ENCODE data around the gene GPHN.

Gene GPHN

DNA sequence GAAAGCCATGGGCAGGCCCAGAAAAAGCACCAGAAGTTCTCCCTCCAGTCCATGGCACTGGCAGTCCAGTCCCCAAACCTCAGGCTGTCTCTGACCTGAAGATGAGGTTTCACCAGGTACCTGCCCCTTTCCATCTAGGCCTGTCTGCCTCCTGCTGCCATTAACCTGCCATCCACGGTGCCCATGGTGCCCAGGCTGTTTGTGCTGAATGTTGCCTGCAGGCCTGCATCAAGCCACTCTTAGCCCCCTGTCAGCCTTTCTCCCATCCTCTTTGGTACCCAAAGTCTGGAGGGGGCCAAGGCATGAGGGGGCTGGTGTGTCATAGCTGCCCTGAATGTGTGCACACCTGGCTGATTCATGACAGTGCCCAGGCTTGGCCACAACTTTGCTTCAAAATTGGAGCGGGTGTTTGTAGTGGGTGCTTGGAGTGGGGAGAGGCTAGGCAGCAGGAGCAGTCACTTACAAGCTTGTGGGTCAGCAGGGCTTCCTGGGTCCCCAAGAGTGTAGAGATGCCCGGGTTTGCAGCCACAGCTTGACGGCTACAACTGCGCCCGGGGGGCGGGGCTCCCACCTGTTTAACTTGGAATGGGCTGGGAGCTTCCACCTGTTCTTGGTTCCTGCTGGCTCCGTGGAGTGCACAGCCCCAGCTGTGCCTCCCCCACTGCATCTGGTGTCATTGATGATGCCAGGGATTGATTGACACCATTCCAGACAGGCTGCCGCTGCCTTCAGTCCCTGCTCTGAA lies 88.5 kb downstream of the GPHN start:
- H3K27ac ChIP-seq (ENCODE audit: low read length) = no peak overlapping the region
- no CpG with 5 or more reads among the region's 9 CpGs for WGBS (ENCODE audit: insufficient coverage, insufficient read length)
- no peak for DNase-seq (ENCODE audit: low read depth, low spot score)
- no peaks in the 10 kb centered on the region for H3K36me3 ChIP-seq (ENCODE audit: control insufficient read depth, insufficient read depth, low read length)
- no peaks in the 10 kb centered on the region for H3K9me3 ChIP-seq (ENCODE audit: control insufficient read depth, insufficient read depth, low read length)
- no peak overlapping the region for H3K4me3 ChIP-seq (ENCODE audit: low read length)
- H3K27me3 ChIP-seq (ENCODE audit: control insufficient read depth, insufficient read depth, low read length) = no peaks in the 10 kb centered on the region
- no peaks in the 10 kb centered on the region for H3K4me1 ChIP-seq (ENCODE audit: control insufficient read depth, insufficient read depth, low read length)

DNA sequence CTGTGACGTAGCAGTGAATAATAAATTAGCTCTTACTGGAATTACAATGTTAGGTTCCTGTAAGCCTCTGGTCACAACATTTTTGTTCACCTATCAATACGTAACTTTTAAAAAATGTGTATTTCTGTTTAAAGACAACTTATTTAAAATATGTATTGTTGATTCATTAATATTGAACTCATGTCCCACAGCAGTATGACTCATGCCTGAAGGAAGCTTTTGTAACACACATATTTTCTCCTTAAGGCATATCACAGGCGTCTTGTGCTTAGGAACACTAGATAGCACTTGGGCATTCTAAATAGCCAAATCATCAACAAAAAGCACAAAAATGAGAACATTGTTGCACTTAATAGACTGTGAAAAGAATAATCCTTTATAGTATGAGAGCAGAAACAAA lies 92.5 kb downstream of the GPHN start:
- Histone ChIP-seq H3K36me3 (ENCODE audit: control insufficient read depth, insufficient read depth, low read length) (no peaks in the 10 kb centered on the region), H3K4me1 (ENCODE audit: control insufficient read depth, insufficient read depth, low read length) (no peaks in the 10 kb centered on the region), H3K9me3 (ENCODE audit: control insufficient read depth, insufficient read depth, low read length) (no peaks in the 10 kb centered on the region), H3K27me3 (ENCODE audit: control insufficient read depth, insufficient read depth, low read length) (no peaks in the 10 kb centered on the region), H3K4me3 (ENCODE audit: low read length) (no peak overlapping the region), H3K27ac (ENCODE audit: low read length) (no peak overlapping the region)
- DNase-seq (ENCODE audit: low read depth, low spot score) = no peak
- WGBS (ENCODE audit: insufficient coverage, insufficient read length) = no CpG with 5 or more reads among the region's 3 CpGs

DNA sequence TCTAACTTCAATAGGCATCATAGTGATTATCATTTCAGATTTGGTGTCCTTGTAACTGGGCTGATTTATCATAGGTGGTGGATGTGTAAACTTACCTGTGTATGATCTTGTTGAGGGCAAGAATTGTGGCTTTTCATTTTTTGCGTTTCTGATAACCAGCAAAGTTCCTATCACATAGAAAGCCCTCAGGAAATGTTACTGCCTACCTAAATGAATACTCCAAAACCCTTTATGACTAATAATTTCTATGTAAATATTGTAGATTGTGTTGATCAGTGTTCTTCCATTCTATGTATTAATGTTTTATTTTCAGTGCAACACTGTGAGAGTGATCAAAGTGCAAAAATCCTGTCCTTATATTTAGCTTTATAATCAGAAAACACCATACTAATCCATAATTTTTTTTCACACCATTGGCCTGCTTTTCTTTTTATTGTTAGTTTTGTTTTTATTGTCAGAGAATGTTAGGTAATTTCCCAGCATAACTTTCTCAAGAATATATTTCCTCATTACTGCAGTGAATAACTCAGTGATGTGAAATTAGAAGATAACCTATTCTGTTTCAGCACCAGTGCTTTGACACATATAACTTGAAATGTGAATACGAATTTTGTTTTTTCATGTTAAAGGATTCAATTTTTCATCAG lies 94.1 kb downstream of the GPHN start:
- no peak for DNase-seq (ENCODE audit: low read depth, low spot score)
- Histone ChIP-seq H3K4me1 (ENCODE audit: control insufficient read depth, insufficient read depth, low read length) (no peaks in the 10 kb centered on the region), H3K36me3 (ENCODE audit: control insufficient read depth, insufficient read depth, low read length) (no peaks in the 10 kb centered on the region), H3K4me3 (ENCODE audit: low read length) (no peak overlapping the region), H3K9me3 (ENCODE audit: control insufficient read depth, insufficient read depth, low read length) (no peaks in the 10 kb centered on the region), H3K27me3 (ENCODE audit: control insufficient read depth, insufficient read depth, low read length) (no peaks in the 10 kb centered on the region), H3K27ac (ENCODE audit: low read length) (no peak overlapping the region)
- WGBS (ENCODE audit: insufficient coverage, insufficient read length) = no CpG with 5 or more reads among the region's 2 CpGs

DNA sequence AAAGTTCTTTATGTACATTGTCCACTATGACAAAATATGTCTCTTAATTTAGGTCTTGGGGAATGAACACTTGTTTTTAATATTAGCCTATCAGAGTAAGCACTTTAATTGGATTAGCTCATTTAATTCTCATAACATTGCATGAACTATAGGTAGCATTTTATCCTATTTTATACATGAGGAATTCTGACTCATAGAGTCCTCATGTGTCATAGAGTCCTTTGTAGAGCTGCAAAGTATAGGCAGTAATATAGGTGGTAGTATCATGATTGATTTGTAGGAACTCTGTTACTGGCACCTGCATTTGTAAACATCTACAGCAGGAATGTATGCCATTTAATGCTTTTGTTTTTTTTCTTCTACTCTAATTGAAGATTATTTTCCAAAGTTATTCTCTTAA lies 96.0 kb downstream of the GPHN start:
- no peak overlapping the region for H3K27ac ChIP-seq (ENCODE audit: low read length)
- H3K4me3 ChIP-seq (ENCODE audit: low read length) = no peak overlapping the region
- no peaks in the 10 kb centered on the region for H3K27me3 ChIP-seq (ENCODE audit: control insufficient read depth, insufficient read depth, low read length)
- no peak for DNase-seq (ENCODE audit: low read depth, low spot score)
- H3K4me1 ChIP-seq (ENCODE audit: control insufficient read depth, insufficient read depth, low read length) = no peaks in the 10 kb centered on the region
- H3K9me3 ChIP-seq (ENCODE audit: control insufficient read depth, insufficient read depth, low read length) = no peaks in the 10 kb centered on the region
- no peaks in the 10 kb centered on the region for H3K36me3 ChIP-seq (ENCODE audit: control insufficient read depth, insufficient read depth, low read length)

DNA sequence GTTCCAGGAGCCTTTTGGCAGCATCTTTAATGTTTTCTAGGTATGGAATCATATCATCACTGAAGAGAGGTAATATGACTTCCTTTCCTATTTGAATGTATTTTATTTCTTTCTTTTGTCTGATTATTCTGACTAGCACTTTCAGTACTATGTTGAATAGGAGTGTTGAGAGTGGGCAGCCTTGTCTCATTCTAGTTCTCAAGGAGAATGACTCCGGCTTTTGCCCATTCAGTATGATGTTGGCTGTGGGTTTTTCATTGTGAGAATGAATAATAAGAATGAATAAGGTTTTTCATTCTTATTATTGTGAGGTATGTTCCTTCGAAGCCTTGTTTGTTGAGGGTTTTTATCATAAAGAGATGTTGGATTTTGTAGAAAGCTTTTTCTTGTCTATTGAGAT lies 98.9 kb downstream of the GPHN start:
- no peaks in the 10 kb centered on the region for H3K27me3 ChIP-seq (ENCODE audit: control insufficient read depth, insufficient read depth, low read length)
- WGBS (ENCODE audit: insufficient coverage, insufficient read length) = no CpG with 5 or more reads among the region's 2 CpGs

DNA sequence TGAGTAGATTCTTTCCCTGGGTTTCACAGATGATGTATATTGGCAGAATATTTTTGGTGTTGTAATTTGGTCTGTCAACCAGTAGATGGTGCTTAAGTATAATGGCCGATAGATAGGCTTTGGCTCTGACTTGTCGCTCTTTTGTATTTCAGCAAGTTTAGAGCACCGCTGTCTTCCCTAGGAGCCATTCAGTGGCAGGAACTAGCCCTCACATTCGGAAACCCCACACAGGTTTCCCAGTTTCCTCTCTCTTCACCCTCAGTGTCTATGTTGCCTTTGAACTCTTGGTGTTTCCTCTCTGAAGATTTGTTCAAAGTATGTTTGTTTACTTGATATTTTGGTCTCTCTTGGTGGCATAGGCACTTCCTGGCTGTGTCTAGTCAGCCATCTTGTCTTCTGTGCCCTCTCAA lies 102.2 kb downstream of the GPHN start:
- Histone ChIP-seq H3K9me3 (ENCODE audit: control insufficient read depth, insufficient read depth, low read length) (no peaks in the 10 kb centered on the region), H3K4me1 (ENCODE audit: control insufficient read depth, insufficient read depth, low read length) (no peaks in the 10 kb centered on the region), H3K27me3 (ENCODE audit: control insufficient read depth, insufficient read depth, low read length) (no peaks in the 10 kb centered on the region), H3K4me3 (ENCODE audit: low read length) (no peak overlapping the region), H3K36me3 (ENCODE audit: control insufficient read depth, insufficient read depth, low read length) (no peaks in the 10 kb centered on the region), H3K27ac (ENCODE audit: low read length) (no peak overlapping the region)
- peak; percentile 27 for DNase-seq (ENCODE audit: low read depth, low spot score)
- no CpG with 5 or more reads among the region's 4 CpGs for WGBS (ENCODE audit: insufficient coverage, insufficient read length)

More for the DNA sequence above, 98.9 kb downstream of the GPHN start:
- no peak overlapping the region for H3K27ac ChIP-seq (ENCODE audit: low read length)
- H3K36me3 ChIP-seq (ENCODE audit: control insufficient read depth, insufficient read depth, low read length) = no peaks in the 10 kb centered on the region
- no peaks in the 10 kb centered on the region for H3K4me1 ChIP-seq (ENCODE audit: control insufficient read depth, insufficient read depth, low read length)
- DNase-seq (ENCODE audit: low read depth, low spot score) = no peak
- H3K9me3 ChIP-seq (ENCODE audit: control insufficient read depth, insufficient read depth, low read length) = no peaks in the 10 kb centered on the region
- no peak overlapping the region for H3K4me3 ChIP-seq (ENCODE audit: low read length)

DNA sequence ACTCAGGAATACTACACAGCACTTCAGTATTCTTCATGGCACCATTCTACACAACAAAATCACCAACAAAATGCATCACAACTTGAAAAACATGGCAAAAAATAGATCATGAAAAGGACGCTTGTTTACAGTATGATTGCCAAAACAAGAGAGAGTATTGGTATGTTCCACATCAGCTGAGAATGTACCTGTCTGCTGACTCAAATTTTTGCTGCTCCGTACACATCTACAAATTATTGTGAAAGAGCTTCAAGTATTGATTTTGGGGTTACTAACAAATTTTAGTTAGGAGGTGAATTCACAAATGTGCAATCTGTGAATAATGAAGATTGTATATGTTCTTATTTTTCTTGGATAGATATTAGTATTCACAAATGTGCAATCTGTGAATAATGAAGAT lies 105.4 kb downstream of the GPHN start:
- DNase-seq (ENCODE audit: low read depth, low spot score) = no peak
- WGBS (ENCODE audit: insufficient coverage, insufficient read length) = no CpG with 5 or more reads among the region's 2 CpGs
- Histone ChIP-seq H3K27me3 (ENCODE audit: control insufficient read depth, insufficient read depth, low read length) (no peaks in the 10 kb centered on the region), H3K36me3 (ENCODE audit: control insufficient read depth, insufficient read depth, low read length) (no peaks in the 10 kb centered on the region), H3K4me3 (ENCODE audit: low read length) (no peak overlapping the region), H3K4me1 (ENCODE audit: control insufficient read depth, insufficient read depth, low read length) (no peaks in the 10 kb centered on the region), H3K9me3 (ENCODE audit: control insufficient read depth, insufficient read depth, low read length) (no peaks in the 10 kb centered on the region), H3K27ac (ENCODE audit: low read length) (no peak overlapping the region)

DNA sequence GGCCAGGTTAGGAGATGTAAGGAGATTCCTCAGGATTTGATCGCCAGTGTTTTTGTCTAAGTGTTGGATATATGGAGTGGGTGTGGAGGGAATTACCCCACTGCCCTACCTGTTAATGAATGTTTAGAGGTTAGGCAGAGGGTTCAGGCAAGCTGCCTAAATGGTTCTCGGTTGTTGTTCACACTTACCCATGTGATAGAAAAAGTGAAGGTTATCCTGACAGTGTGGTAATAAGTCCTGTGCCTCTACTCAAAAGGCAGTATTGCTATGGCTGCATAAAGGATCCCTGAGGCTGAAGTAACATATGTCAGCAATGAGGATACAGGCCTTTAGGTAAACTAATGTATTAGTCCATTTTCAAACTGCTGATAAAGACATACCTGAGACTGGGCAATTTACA lies 112.0 kb downstream of the GPHN start:
- WGBS (ENCODE audit: insufficient coverage, insufficient read length) = no CpG with 5 or more reads among the region's 2 CpGs
- no peak for DNase-seq (ENCODE audit: low read depth, low spot score)
- Histone ChIP-seq H3K27me3 (ENCODE audit: control insufficient read depth, insufficient read depth, low read length) (no peaks in the 10 kb centered on the region), H3K4me1 (ENCODE audit: control insufficient read depth, insufficient read depth, low read length) (no peaks in the 10 kb centered on the region), H3K27ac (ENCODE audit: low read length) (no peak overlapping the region), H3K9me3 (ENCODE audit: control insufficient read depth, insufficient read depth, low read length) (no peaks in the 10 kb centered on the region), H3K36me3 (ENCODE audit: control insufficient read depth, insufficient read depth, low read length) (no peaks in the 10 kb centered on the region), H3K4me3 (ENCODE audit: low read length) (no peak overlapping the region)

DNA sequence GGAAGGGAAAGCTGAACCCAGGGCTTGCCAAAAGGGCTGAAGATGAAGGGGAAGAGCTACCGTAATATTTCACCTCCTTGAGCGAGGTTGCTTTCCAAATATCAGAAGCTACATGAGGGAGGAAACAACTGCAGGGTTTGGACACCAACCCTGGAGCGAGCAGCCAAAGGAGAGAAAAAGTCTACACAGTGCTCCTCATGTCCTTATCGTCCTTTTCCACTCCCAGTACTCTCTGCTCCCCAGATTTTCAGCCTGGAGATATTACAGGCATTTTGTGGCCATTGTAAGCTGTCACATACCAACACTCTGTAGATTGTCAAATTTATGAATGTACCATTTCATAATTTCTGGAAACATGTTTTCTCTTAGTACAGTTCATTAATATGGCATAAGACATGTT lies 115.9 kb downstream of the GPHN start:
- Histone ChIP-seq H3K4me3 (ENCODE audit: low read length) (no peak overlapping the region), H3K9me3 (ENCODE audit: control insufficient read depth, insufficient read depth, low read length) (no peaks in the 10 kb centered on the region), H3K27ac (ENCODE audit: low read length) (no peak overlapping the region), H3K27me3 (ENCODE audit: control insufficient read depth, insufficient read depth, low read length) (no peaks in the 10 kb centered on the region), H3K4me1 (ENCODE audit: control insufficient read depth, insufficient read depth, low read length) (no peaks in the 10 kb centered on the region), H3K36me3 (ENCODE audit: control insufficient read depth, insufficient read depth, low read length) (no peaks in the 10 kb centered on the region)
- no peak for DNase-seq (ENCODE audit: low read depth, low spot score)
- no CpG with 5 or more reads among the region's 4 CpGs for WGBS (ENCODE audit: insufficient coverage, insufficient read length)

DNA sequence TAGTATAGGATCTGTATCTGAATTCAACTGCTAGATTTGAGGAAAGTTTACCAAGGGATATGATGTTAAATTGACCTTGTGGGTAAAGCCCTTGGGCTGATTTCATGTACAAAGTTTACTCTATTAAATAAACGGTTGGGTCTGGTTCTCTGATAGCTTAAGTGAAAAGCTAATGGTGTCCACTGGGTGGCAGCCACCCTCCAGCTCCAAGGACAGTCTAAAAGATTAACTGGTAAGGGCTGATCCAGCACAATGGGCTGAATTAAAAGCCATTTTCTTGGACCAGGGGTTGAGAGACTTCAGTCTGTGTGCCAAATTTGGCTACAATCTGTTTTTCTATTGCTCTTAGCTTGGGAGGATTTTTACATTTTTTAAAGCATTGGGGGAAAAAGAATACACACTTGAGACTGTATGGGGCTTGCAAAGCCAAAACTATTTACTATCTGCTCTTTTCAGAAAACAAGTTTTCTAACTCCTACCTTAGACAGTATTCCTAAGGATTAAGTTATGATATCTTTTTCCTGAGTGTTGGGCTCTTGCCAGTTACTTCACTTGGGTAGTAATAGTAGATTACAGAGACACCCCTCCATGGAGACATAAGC lies 116.5 kb downstream of the GPHN start:
- Histone ChIP-seq H3K9me3 (ENCODE audit: control insufficient read depth, insufficient read depth, low read length) (no peaks in the 10 kb centered on the region), H3K27ac (ENCODE audit: low read length) (no peak overlapping the region), H3K4me1 (ENCODE audit: control insufficient read depth, insufficient read depth, low read length) (no peaks in the 10 kb centered on the region), H3K4me3 (ENCODE audit: low read length) (no peak overlapping the region), H3K36me3 (ENCODE audit: control insufficient read depth, insufficient read depth, low read length) (no peaks in the 10 kb centered on the region), H3K27me3 (ENCODE audit: control insufficient read depth, insufficient read depth, low read length) (no peaks in the 10 kb centered on the region)
- DNase-seq (ENCODE audit: low read depth, low spot score) = no peak
- no CpG with 5 or more reads among the region's 1 CpG for WGBS (ENCODE audit: insufficient coverage, insufficient read length)

DNA sequence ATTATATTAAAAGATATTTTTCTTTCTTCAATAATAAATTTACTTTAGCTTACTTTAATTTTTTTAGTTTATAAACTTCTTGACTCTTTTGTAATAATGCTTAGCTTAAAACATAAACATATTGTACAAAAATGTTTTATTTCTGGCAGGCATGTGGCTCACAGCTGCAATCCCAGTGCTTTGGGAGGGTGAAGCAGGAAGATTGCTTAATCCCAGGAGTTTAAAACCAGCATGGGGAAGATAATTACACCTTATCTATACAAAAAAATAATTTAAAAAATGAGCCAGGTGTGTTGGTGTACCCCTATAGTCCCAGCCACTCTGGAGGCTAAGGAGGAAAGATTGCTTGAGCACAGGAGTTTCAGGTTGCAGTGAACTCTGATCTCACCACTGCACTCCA lies 120.7 kb downstream of the GPHN start:
- no peak overlapping the region for H3K4me3 ChIP-seq (ENCODE audit: low read length)
- no peak overlapping the region for H3K27ac ChIP-seq (ENCODE audit: low read length)
- no peaks in the 10 kb centered on the region for H3K4me1 ChIP-seq (ENCODE audit: control insufficient read depth, insufficient read depth, low read length)
- no peaks in the 10 kb centered on the region for H3K9me3 ChIP-seq (ENCODE audit: control insufficient read depth, insufficient read depth, low read length)
- H3K36me3 ChIP-seq (ENCODE audit: control insufficient read depth, insufficient read depth, low read length) = no peaks in the 10 kb centered on the region
- H3K27me3 ChIP-seq (ENCODE audit: control insufficient read depth, insufficient read depth, low read length) = no peaks in the 10 kb centered on the region
- DNase-seq (ENCODE audit: low read depth, low spot score) = no peak

All from iPS DF 6.9 (cell line).